Activated B cell treated with CpG ODN at 0.5 μM for 24 hours (primary cell): Measurements from ENCODE around the gene EFCAB7. TPM values are rescaled to one million over a fixed set of nuclear protein-coding genes. Genes with fewer than 3 reads are reported as not detected.

ENCODE experiments used
- ATAC-seq: fragments of 200-7000 bp; cut with Tn5 transposase; one replicate; pipeline ENCODE4 v1.10.0; 2021; ENCODE audit warnings: low read depth, mild to moderate bottlenecking, moderate library complexity
- CTCF ChIA-PET: fragments of 350-600 bp; sonication (Branson Sonifier 250); formaldehyde crosslinking; loops from one replicate; lab custom pipeline; 2021; ENCODE audit warnings: antibody characterized with exemption; lab: Charles Lee
- POLR2A ChIA-PET: fragments of 350-600 bp; sonication (Branson Sonifier 250); formaldehyde crosslinking; loops from one replicate; lab custom pipeline; 2021; ENCODE audit warnings: antibody characterized with exemption; lab: Charles Lee
- DNase-seq: peaks from one replicate; pipeline ENCODE4 v3.0.0; 2022
- H3K27ac Mint-ChIP-seq: one replicate; pipeline ENCODE4 v1.8.0; 2020; ENCODE audit warnings: mixed read lengths
- H3K27me3 Mint-ChIP-seq: one replicate; pipeline ENCODE4 v1.8.0; 2021; ENCODE audit warnings: mixed read lengths
- H3K36me3 Mint-ChIP-seq: one replicate; pipeline ENCODE4 v1.8.0; 2021; ENCODE audit warnings: low read depth, mixed read lengths
- H3K4me1 Mint-ChIP-seq: one replicate; pipeline ENCODE4 v1.8.0; 2021; ENCODE audit warnings: mixed read lengths
- H3K4me3 Mint-ChIP-seq: one replicate; pipeline ENCODE4 v1.8.0; 2020; ENCODE audit warnings: mild to moderate bottlenecking, mixed read lengths
- H3K9me3 Mint-ChIP-seq: one replicate; pipeline ENCODE4 v1.8.0; 2020; ENCODE audit warnings: mixed read lengths
- intact Hi-C: fragments of 100-400 bp; cut with micrococcal nuclease; formaldehyde crosslinking; loops from one replicate; pipeline ENCODE4 v1.15.1; 2024
- total RNA-seq: library from RNA; stranded (reverse); gene quantifications from 2 replicates; pipeline ENCODE4 v1.2.3, GENCODE V29; 2022
- TF ChIP-seq, protein P1 (sequence below): fragments of 200-600 bp; IDR thresholded peaks from one replicate; pipeline ENCODE4 v1.8.0; 2022; ENCODE audit warnings: antibody characterized with exemption, mild to moderate bottlenecking

Gene EFCAB7
- total RNA-seq, 1 donor from 2014 or later: 7.5 TPM

DNA sequence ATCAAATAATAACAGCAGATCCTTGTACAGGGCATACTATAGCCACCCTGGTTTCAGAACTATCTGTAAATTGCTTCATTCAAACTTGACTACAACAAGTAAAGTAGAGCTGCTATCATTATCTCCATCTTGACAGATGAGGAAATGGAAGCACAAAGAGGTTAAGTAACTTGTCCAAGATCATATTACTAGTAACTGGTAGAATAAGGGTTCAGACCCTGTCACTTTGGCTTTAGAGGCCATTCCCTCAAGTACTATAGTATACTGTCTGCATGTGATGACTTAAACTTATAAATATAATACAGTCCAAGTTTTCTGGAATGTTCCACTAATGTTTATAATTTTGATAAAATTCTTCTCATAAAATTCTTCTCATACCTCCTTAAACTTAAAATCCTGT is 94.7 kb downstream of the EFCAB7 start:
- H3K4me1 Mint-ChIP-seq: no peaks in the 10 kb centered on the region
- no peak for DNase-seq
- intact Hi-C loops: loop anchor here (5.0 kb wide), 2 partner anchors 1059 to 1204 kb away; no protein-coding TSS in a partner anchor
- ChIA-PET CTCF (interaction anchor here (1.4 to 4.0 kb wide), 2 partner anchors 521 to 628 kb away, joined by 3 to 44 read pairs; no protein-coding TSS in a partner anchor), POLR2A (no interaction called here)
- no peaks in the 10 kb centered on the region for H3K36me3 Mint-ChIP-seq
- H3K27me3 Mint-ChIP-seq: no peaks in the 10 kb centered on the region
- H3K9me3 Mint-ChIP-seq: no peaks in the 10 kb centered on the region
- TF ChIP-seq, protein P1, sequence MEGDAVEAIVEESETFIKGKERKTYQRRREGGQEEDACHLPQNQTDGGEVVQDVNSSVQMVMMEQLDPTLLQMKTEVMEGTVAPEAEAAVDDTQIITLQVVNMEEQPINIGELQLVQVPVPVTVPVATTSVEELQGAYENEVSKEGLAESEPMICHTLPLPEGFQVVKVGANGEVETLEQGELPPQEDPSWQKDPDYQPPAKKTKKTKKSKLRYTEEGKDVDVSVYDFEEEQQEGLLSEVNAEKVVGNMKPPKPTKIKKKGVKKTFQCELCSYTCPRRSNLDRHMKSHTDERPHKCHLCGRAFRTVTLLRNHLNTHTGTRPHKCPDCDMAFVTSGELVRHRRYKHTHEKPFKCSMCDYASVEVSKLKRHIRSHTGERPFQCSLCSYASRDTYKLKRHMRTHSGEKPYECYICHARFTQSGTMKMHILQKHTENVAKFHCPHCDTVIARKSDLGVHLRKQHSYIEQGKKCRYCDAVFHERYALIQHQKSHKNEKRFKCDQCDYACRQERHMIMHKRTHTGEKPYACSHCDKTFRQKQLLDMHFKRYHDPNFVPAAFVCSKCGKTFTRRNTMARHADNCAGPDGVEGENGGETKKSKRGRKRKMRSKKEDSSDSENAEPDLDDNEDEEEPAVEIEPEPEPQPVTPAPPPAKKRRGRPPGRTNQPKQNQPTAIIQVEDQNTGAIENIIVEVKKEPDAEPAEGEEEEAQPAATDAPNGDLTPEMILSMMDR: no peak
- ATAC-seq: no peak
- no peak overlapping the region for H3K27ac Mint-ChIP-seq
- no peak overlapping the region for H3K4me3 Mint-ChIP-seq

DNA sequence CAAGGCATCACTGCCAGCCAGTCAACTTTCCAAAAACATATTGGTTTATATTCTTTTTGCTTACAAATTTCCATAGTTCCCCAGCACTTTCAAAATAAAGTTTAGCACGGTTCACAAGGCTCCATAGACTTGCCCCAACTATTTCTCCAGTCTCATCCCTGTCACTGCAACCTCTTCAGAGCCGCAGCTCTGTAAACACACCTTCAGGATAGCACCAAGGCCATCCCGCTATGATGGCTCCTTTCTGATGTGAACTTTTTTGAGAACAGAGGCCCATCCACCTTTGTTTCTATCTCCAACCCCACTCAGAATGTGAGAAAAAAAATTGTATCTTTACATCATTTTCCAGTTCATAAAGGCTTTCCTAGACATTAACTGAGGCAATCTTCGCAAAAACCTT is 96.2 kb downstream of the EFCAB7 start:
- Mint-ChIP-seq H3K9me3 (no peaks in the 10 kb centered on the region), H3K27ac (no peak overlapping the region), H3K4me1 (no peaks in the 10 kb centered on the region), H3K4me3 (no peak overlapping the region), H3K27me3 (no peaks in the 10 kb centered on the region), H3K36me3 (no peaks in the 10 kb centered on the region)
- ATAC-seq (no peak), DNase-seq (no peak)
- intact Hi-C loops: loop anchor here (5.0 kb wide), 2 partner anchors 1058 to 1203 kb away; no protein-coding TSS in a partner anchor
- ChIA-PET POLR2A (no interaction called here), CTCF (interaction anchor here (1.1 to 4.0 kb wide), 2 partner anchors 72 to 626 kb away, joined by 5 to 44 read pairs; no protein-coding TSS in a partner anchor)
- TF ChIP-seq, protein P1: no peak

DNA sequence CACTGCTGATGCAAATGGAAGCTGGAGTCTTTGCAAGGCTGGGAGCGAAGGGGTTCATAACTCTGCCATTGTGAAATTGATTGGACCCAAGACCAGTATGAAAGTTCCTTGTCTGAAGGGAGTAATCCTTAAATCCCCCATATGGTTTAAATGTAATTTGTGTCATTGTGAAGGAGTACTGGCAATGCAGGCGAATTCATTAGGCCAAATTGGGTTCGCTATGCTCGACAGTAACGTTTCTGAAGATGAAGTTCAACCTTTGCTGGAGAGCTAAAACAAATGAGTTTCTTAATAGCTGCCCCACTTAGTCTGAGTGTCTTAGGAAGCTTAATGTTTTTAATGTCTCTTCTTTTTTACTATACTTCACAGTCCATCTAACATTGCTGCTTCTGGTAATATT is 97.3 kb downstream of the EFCAB7 start:
- POLR2A ChIA-PET: no interaction called here
- no peaks in the 10 kb centered on the region for H3K36me3 Mint-ChIP-seq
- H3K4me3 Mint-ChIP-seq: no peak overlapping the region
- DNase-seq (no peak), ATAC-seq (no peak)
- H3K4me1 Mint-ChIP-seq: no peaks in the 10 kb centered on the region
- TF ChIP-seq, protein P1: no peak
- intact Hi-C loops: no loop called here
- no peaks in the 10 kb centered on the region for H3K9me3 Mint-ChIP-seq
- H3K27me3 Mint-ChIP-seq: no peaks in the 10 kb centered on the region
- no peak overlapping the region for H3K27ac Mint-ChIP-seq
- CTCF ChIA-PET: no interaction called here

DNA sequence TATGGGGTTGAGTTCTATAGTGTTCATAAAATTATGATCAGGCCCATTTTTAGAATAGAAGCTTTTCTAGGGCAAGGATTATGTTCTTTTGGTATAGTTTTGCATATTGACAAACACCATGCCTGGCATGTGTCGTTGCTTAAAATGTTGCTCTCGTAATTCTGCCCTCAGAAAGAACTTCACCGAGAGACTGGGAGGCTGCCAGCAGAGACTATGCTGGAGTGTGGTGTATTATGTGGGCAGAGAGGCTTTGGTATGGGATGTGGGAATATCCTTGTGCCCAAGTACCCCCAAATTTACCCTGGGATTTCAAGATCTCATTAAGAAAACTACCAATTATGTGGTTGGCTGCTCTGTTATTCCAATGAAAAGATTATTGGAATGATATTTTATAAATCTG is 97.8 kb downstream of the EFCAB7 start:
- CTCF ChIA-PET: no interaction called here
- Mint-ChIP-seq H3K4me3 (no peak overlapping the region), H3K27ac (no peak overlapping the region), H3K36me3 (no peaks in the 10 kb centered on the region), H3K9me3 (no peaks in the 10 kb centered on the region), H3K4me1 (no peaks in the 10 kb centered on the region), H3K27me3 (no peaks in the 10 kb centered on the region)
- TF ChIP-seq, protein P1: no peak
- POLR2A ChIA-PET: no interaction called here
- ATAC-seq (no peak), DNase-seq (no peak)
- intact Hi-C loops: no loop called here

DNA sequence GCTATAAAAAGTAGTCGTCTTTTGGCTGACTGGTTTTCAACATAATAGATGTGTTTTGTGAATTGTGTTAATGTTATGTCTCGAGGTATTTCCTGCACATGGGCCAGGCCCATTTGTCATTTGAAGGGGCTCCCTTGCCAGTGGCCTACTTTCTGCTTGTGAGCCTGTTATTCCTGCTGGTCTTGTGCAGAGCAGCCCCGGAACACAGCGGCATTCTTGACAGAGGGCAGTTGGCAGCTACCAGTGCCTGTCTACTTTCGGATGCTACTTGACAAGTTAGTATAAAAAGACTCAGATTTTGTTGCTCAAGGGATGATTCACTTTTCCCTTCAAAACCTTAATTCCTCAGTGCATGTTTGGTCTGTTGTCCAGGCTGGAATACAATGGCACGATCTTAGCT is 98.4 kb downstream of the EFCAB7 start:
- no peak overlapping the region for H3K27ac Mint-ChIP-seq
- DNase-seq (no peak), ATAC-seq (no peak)
- no peaks in the 10 kb centered on the region for H3K27me3 Mint-ChIP-seq
- ChIA-PET CTCF (no interaction called here), POLR2A (no interaction called here)
- no peaks in the 10 kb centered on the region for H3K36me3 Mint-ChIP-seq
- H3K4me1 Mint-ChIP-seq: no peaks in the 10 kb centered on the region
- no peak overlapping the region for H3K4me3 Mint-ChIP-seq
- TF ChIP-seq, protein P1: no peak
- H3K9me3 Mint-ChIP-seq: no peaks in the 10 kb centered on the region
- intact Hi-C loops: no loop called here

Other genes with a start within 250 kb of the EFCAB7 start
- gene FOXD3, start 201.0 kb upstream of the EFCAB7 start, total RNA-seq: not detected in 2 replicates
- gene ALG6, start 155.9 kb upstream of the EFCAB7 start, total RNA-seq: 20.0 and 21.5 TPM in 2 replicates
- gene ITGB3BP, start 300 bp upstream of the EFCAB7 start, total RNA-seq: 24.9 and 27.0 TPM in 2 replicates
- gene PGM1, start 69.9 kb downstream of the EFCAB7 start, total RNA-seq: 20.6 and 20.8 TPM in 2 replicates